ENCODE results near the gene PITX1.
"Not testable (repeated sequence)": the region's sequence is repeated elsewhere in the genome, so short reads cannot be mapped to it uniquely, and the experiment has no call there.

The PITX1 gene

DNA sequence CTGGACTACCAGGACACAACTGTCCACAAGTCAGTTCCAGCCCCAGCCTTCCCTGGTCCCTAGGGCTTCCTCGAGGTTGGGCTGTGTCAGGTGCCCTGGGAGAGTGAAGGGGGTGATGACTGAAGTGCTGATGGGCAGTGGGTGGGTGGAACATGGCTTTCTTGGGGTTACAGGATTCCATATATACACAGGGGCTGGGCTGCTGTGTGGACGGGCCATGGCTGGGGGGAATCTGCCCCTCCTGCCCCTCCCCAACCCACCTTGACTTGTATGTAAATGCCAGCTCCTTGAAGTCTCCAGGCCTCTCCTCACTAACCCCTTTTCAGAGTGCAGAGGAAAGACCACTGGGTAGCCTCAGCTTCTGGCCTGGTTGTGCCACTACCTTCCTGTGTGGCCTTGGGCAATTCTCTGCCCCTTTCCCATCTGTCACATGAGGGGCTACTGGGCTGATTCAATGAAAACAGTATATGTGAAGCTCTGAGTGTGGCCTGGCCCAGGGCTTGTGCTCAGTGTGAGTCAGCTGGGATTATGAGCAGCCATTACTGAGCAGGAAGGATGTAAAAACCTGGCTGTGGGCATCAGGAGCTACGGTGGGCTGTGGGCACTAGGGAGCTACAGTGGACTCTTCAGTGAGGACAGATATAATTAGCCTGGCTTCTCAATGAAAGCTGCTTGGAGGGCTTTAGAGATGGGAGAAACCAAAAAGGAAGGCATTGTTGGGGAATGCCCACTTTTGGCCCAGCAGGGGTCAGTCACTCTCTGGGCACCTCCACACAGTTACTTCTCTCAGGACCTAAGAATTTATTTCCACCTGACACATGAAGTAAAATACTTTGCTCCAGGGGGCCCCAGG, 23.3 kb downstream of the PITX1 start:
- no peak for DNase-seq (ENCODE audit: low read depth)

DNA sequence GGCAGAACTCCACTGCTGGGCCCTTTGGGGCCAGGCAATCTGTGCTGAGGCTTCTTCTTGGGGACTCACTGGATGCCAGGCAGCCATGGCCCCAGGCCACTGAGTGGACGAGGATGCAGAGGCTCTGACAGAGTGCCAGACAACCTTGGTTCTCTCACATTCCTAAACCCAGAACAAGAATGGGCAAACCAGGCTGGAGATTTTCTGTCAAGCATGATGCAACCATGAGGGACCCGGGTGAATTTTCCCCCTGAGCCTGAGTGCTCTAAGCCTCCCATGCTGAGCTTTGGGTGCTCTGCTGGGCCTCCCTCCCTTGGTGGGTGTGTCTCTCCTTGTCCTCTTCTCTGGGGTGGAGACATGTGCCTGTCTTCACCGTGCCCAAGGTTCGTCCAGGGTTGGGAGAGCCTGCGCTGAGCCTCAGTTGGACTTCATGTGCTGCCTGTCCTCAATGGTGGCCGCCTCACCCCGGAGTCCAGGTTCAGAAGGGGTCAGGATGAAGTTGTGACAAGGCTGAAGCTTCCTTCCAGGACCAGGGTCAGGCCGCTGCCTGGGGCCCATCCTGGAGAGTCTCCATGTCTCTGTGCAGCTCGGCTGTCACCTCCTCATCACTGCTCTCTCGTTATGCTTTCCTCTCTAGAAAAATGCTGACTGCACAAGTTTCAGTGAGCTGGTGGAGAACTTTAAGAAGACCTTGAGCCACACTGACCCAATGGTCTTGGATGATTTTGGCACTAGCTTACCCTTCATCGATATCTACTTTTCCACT, 24.1 kb downstream of the PITX1 start:
- DNase-seq (ENCODE audit: low read depth): no peak

DNA sequence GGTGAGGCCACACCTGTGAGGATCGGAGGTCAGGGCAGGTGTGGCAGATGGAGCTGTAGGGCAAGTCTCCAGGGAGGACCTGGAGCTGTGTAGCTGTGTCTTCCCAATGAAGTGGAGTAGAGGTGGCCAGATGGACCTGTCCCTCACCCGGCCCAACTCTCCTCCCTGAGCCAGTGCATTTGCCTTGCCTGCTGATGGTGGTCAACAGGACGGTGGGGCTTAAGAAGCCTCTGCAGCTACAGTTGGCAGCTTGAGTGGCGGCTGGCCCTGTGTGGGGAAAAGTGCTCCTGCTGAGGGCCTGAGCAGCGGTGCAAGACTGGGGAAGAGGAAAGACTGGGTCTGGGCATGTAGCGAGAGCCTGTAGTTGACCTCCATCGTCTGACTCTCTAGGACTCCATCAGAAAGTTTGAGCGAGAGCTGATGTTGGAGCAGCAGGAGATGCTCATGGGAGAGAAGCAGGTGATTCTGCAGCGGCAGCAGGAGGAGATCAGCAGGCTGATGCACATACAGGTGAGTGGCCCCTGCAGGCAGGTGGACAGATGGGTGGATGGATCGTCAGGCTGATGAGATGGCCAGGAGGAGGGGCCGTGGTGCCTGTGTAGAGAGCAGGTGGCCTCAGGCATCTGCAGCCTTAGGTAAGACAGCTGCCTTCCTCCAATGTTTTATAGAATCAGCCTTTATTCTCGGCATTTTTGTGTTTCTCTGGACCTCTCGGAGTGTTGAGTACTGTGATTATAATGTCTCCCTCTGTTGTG, 24.9 kb downstream of the PITX1 start:
- DNase-seq (ENCODE audit: low read depth): no peak

DNA sequence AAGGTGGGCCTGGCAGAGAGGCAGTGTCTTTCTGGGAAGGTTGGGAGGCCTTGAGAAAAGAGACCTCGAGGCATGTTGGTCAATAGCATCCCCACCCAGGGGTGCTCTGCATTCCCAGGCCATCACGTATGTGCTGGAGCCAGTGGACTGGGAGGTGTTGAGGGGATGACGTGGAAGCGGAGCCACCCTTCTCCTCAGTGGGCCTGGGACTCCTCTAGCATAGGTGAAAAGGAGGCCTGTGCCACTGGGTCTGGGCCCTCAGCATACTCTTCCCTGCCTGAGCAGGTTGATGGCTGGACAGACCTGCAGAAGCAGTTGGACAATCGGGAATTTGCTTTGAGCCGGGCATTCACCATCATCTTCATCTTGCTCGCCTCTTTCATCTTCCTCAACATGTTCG, 25.5 kb downstream of the PITX1 start:
- no peak for DNase-seq (ENCODE audit: low read depth)

DNA sequence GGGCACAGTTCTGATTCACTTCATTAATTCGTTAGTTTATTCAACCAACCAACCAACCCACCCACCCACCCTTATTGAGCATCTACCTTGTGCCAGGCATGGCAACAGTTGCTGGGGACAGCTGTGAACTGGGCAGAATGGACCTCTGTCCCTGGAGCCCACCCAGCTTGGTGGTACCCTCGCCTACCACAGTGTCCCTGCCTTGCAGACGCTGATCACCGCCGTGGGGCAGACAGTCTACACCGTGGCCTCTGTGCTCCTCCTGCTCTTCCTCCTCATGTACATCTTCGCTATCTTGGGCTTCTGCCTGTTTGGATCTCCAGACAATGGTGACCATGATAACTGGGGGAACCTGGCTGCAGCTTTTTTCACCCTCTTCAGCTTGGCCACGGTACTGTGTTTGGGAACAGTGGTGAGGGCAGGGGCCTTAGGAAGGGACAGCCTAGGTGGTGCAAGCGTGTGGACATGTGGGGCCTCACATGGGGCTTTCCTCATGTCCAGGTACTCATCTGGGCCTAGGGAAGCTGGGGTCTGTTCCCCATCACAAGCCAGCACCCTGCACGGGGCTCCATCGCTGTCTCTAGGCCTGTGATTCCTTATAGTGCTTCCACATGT, 26.2 kb downstream of the PITX1 start:
- no peak for DNase-seq (ENCODE audit: low read depth)

DNA sequence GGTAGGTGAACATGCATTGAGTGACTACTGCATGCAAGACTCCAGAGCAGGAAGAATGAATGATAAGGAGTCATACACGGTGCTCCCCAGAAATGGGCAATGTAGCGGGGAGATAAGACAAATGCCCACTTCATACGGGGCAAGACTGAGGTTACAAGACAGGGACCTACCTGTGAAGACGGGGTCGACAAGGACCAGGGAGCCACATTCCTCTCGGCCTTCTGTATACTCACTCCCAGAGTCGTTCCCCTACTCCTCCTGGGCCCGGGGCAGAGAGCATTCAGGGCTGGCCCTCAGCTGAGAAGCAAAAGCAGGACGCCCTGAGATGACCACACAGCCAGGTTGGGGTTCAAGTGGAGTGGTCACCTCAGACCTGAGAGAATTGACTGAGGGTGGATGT, 26.7 kb downstream of the PITX1 start:
- no peak for DNase-seq (ENCODE audit: low read depth)

DNA sequence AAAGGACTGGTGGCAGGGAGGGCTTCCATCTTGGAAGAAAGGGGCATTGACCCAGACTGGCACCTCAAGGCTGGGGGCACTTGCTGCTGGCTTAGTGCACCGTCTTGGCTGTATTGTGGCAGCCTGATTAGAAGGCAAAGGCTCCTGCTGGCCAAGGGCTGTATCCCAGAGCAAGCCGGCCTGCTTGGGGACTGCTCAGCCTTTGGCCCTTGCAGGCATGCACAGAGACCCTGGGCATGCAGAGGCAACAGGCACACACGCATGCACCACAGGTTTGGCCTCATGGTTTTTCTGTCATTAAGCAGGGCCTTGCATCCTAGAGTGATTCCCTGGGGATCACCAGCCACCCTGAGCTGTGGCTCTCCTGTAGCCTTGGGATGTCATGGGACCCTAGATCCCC, 29.0 kb downstream of the PITX1 start:
- DNase-seq (ENCODE audit: low read depth): no peak

DNA sequence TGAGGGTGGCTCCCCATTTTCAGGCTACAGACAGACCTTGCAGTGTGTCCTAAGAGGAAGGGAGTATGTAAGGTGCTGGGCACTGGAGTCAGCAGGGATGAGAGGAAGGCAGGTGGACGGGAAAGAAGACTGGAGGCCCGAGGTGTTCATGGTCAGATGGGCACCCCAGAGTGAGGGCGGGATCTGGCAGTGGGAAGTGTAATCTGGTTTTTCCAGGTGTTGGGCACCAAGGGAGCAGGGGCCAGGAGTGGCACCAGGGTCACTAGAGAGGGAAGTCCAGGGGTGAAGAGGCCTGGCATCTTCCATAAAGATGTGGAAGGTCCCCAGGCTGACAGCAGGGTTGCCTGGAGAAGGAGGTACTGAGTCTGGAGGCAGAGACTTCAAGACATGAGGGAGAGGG, 29.7 kb downstream of the PITX1 start:
- no peak for DNase-seq (ENCODE audit: low read depth)

DNA sequence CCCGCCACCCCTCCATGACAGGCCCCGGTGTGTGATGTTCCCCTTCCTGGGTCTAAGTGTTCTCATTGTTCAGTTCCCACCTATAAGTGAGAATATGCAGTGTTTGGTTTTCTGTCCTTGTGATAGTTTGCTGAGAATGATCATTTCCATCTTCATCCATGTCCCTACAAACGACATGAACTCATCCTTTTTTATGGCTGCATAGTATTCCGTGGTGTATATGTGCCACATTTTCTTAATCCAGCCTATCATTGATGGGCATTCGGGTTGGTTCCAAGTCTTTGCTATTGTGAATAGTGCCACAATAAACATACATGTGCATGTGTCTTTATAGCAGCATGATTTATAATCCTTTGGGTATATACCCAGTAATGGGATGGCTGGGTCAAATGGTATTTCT, 36.0 kb downstream of the PITX1 start:
- not testable (repeated sequence) for DNase-seq (ENCODE audit: low read depth)

DNA sequence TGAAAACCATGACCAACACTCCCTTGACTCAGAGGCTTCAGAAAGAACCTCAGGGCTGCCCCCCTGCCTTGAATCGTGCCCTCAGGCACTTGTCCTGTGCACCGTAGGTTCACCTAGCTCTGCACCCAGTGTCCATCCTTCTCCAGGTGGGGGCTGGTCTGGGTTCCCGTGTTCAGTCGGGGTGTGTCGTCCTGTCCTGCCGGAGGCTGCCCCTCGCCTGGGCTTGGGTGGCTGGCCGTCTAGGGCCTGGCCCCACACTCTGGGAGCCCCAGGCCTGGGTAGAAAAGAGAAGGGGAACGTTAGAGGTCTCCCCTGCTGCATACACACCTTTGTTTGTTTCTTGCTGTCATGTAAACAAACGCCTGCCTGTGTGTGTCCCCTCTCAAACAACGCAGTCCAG, 37.0 kb downstream of the PITX1 start:
- no peak for DNase-seq (ENCODE audit: low read depth)

DNA sequence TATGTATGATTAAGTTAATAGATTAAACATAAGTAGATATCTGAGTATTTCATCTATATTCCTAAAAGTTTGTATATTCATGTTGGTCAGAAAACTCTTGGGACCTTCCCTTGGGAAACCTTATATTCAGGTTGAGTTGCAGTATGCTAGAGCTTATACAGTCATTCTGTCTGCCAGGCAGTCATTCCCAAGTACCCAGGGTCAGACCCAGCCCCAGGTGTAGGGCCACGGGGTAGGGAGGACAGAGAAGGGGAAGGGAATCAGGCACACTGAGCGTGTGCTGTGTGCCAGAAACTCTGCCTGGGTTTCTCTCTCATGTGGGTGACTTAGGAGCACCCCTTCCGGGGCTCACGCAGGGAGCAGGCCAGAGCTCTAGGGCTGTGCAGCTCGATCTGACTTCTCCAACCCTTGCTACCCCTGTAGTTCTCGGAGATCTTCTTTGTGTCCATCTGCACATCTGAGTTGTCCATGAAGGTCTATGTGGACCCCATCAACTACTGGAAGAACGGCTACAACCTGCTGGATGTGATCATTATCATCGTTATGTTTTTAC, 38.1 kb downstream of the PITX1 start:
- no peak for DNase-seq (ENCODE audit: low read depth)

DNA sequence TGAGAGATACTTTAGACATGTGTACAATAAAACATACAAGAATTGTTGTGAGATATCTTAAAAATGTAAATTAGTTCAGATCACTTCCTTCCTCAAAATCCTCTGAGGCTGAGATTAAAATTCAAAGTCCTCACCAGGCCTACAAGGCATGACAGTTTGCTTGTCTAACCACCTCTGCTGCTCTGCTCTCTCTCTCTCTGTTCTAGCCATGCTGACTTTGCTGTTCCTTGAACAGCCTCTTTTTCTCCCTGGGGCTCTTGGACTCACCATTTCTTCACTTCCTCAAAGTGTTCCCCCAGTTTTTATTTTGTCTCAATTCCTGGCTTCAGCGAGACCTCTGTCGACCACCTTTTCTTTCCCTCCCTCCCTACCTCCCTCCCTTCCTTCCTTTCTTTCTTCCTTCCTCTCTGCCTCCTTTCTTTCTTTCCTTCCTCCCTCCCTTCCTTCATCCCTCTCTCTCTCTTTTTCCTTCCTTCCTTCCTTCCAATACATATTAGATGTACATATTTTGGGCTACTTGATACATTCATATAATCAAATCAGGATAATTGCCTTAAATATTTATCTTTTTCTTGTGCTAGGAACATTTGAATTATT, 39.4 kb downstream of the PITX1 start:
- DNase-seq (ENCODE audit: low read depth): no peak

DNA sequence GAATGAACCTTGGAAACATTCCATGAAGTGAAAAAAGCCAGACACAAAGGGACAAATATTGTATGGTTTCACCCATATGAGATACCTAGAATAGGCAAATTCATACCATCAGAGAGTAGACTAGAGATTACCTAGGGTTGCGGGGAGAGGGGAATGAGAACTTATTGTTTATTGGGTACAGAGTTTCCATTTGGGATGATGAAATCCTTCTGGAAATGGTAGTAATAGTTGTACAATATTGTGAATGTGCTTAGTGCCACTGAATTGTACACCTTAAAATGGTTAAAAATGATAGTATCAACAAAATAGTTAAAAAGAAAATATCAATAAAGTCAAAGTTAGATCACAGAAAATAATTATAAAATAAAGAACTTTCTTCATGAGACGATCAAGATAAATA, 40.9 kb downstream of the PITX1 start:
- no peak for DNase-seq (ENCODE audit: low read depth)

DNA sequence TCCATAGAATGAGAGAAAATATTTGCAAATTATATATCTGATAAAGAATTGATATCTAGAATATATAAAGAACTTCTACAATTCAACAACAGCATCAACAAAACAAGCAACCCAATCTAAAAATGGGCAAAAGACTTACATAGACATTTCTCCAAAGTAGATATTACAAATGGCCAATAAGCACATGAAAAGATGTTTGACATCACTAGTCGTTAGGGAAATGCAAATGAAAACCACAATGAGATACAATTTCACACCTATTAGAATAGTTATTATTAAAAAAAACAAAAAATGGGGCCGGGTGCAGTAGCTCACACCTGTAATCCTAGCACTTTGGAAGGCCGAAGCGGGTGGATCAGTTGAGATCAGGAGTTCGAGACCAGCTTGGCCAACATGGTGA, 41.9 kb downstream of the PITX1 start:
- no peak for DNase-seq (ENCODE audit: low read depth)

DNA sequence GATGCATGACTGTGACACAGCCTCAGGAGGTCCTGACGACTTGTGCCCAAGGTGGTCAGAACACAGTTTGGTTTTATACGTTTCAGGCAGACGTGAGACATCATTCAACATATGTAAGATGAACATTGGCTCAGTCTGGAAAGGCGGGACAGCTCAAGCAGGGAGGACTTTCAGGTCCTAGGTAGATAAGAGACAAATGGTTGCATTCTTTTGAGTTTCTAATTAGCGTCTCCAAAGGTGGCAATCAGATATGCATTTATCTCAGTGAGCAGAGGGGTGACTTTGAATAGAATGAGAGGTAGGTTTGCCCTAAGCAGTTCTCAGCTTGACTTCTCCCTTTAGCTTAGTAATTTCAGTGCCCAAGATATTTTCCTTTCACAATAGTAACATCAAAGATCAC, 43.8 kb downstream of the PITX1 start:
- not testable (repeated sequence) for DNase-seq (ENCODE audit: low read depth)

DNA sequence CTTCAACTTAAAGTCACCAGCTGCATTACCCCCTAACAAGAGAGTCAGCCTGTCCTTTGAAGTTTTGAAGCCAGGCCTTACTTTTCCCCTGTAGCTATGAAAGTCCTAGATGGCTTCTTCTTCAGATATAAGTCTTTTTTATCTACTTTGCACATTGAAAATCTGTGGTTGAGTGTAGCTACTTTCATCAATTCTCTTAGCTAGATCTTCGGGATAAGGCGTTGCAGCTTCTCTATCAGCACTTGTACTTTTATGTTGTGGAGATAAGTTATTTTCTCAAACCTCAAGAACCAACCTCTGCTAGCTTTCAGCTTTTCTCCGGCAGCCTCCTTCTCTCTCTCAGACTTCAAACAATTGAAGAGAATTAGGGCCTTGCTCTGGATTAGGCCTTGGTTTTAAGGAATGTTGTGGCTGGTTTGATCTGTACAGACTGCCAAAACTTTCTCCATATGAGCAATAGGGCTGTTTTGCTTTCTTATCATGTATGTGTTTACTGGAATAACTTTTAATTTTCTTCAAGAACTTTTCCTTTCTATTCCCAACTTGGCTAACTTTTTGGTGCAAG, 44.7 kb downstream of the PITX1 start:
- DNase-seq (ENCODE audit: low read depth): no peak

DNA sequence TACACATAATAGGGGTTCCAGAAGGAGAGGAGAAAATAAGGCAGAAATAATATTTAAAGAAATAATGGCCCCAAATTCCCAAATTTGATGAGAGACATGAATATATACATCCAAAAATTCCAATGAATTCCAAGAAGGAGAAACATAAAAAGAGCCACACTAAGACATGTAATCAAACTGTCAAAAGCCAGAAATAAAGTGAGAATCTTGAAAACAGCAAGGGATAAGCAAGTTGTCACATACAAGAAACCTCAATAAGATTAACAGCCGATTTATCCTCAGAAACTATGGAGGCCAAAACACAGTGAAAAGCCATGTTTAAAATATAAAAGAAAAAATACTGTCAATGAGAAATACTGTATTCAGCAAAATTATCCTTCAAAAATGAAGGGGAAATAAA, 51.8 kb downstream of the PITX1 start:
- no peak for DNase-seq (ENCODE audit: low read depth)

DNA sequence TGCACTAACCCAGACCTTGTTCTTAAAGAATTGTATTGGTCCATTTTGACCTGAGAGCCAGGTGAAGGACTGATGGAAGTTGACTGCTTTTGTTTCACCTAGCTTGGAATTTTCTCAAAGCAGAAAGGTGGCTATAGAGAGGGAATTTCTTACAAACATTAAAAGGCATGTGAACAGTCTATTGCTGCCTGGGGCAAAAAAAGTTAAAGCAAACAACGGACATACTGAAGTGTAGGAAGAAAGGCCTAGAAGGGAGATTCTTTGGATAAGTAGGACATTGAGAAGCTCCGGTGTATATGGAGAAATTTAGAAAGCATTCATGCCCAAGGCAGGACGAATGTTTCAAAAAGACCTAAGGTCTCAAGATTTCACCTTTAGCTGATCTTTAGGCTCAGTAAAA, 54.6 kb downstream of the PITX1 start:
- no peak for DNase-seq (ENCODE audit: low read depth)

Measured in T follicular helper cell (primary cell).